ENCODE results near the gene CNOT6L. TPM values are rescaled to one million over a fixed set of nuclear protein-coding genes. Genes with fewer than 3 reads are reported as not detected.

Gene CNOT6L
- total and polyA plus RNA-seq, 2 donors from 2014 or later = 5.8 to 73.3 TPM

GRCh38 chr4:77681792-77682191, 137.4 kb downstream of the CNOT6L start:
- H3K9me3 ChIP-seq (ENCODE audit: control insufficient read depth in 2 of 3, insufficient read depth in 1 of 3, low read length in 3 of 3) = no peaks in the 10 kb centered on the region
- FAIRE-seq = no peak
- H3K9ac ChIP-seq (ENCODE audit: low read length in 3 of 3) = no peak overlapping the region
- no peaks in the 10 kb centered on the region for H3K36me3 ChIP-seq (ENCODE audit: control insufficient read depth in 2 of 3, insufficient read depth in 3 of 3, low read length in 3 of 3)
- no peaks in the 10 kb centered on the region for H3K4me1 ChIP-seq (ENCODE audit: control insufficient read depth in 2 of 3, insufficient read depth in 2 of 3, low read depth in 1 of 3, low read length in 3 of 3)
- DNase-seq = no peak
- intact Hi-C loops (cut with DNase I) = no loop called here
- no peak overlapping the region for H3K27ac ChIP-seq (ENCODE audit: low read depth in 2 of 2, low read length in 2 of 2)
- no peaks in the 10 kb centered on the region for H3K27me3 ChIP-seq (ENCODE audit: control insufficient read depth, insufficient read depth, low read length)
- TF ChIP-seq CTCF (IDR thresholded peaks at IDR 0.05; ENCODE audit: borderline replicate concordance, extremely low read depth, insufficient read depth) = no peak
- no peak overlapping the region for H3K4me3 ChIP-seq (ENCODE audit: low read length in 3 of 3)

DNA sequence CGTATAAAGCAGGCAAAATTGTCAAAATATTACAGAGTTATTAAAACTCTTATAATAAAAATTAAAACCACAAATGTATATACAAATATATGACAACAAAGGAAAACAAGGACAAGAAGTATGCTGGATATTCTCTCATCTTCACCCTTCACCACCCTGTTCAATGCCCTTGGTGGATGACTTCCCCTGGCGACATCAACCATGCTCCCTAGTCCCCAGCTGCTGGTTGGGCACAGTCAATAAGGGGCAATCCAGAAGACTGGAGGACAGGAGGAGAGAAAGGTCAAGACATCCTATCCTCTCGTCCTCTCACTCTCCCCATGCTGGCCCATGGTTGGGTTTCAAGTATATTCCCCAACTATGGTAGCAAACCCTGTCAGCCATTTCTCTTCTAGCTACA, 142.3 kb downstream of the CNOT6L start:
- Histone ChIP-seq H3K4me3 (ENCODE audit: low read length in 3 of 3) (no peak overlapping the region), H3K27me3 (ENCODE audit: control insufficient read depth, insufficient read depth, low read length) (no peaks in the 10 kb centered on the region), H3K9ac (ENCODE audit: low read length in 3 of 3) (no peak overlapping the region), H3K9me3 (ENCODE audit: control insufficient read depth in 2 of 3, insufficient read depth in 1 of 3, low read length in 3 of 3) (no peaks in the 10 kb centered on the region), H3K27ac (ENCODE audit: low read depth in 2 of 2, low read length in 2 of 2) (no peak overlapping the region), H3K36me3 (ENCODE audit: control insufficient read depth in 2 of 3, insufficient read depth in 3 of 3, low read length in 3 of 3) (no peaks in the 10 kb centered on the region), H3K4me1 (ENCODE audit: control insufficient read depth in 2 of 3, insufficient read depth in 2 of 3, low read depth in 1 of 3, low read length in 3 of 3) (no peaks in the 10 kb centered on the region)
- intact Hi-C loops (cut with DNase I) = no loop called here
- no peak for TF ChIP-seq CTCF (IDR thresholded peaks at IDR 0.05; ENCODE audit: borderline replicate concordance, extremely low read depth, insufficient read depth)
- FAIRE-seq (no peak), DNase-seq (no peak)

DNA sequence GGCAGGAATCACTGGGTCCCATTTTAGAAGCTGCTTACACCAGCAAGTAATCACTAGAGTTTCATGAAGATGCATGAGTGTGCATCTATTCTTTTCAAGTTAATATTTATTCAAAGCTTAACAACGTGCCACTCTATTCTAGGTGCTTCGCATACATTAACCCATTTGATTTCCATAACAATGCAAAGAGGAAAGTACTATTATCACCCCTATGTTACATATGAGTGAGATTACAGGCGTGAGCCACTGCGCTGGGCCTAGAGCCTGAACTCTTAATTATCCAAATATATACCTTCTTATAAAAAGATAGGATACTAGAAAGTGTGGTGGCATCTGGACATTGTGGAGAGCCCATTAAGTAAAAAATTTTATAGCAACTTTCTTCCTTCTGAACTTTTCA, 148.1 kb downstream of the CNOT6L start:
- no peak for FAIRE-seq
- Histone ChIP-seq H3K27me3 (ENCODE audit: control insufficient read depth, insufficient read depth, low read length) (no peaks in the 10 kb centered on the region), H3K4me1 (ENCODE audit: control insufficient read depth in 2 of 3, insufficient read depth in 2 of 3, low read depth in 1 of 3, low read length in 3 of 3) (no peaks in the 10 kb centered on the region), H3K36me3 (ENCODE audit: control insufficient read depth in 2 of 3, insufficient read depth in 3 of 3, low read length in 3 of 3) (no peaks in the 10 kb centered on the region), H3K27ac (ENCODE audit: low read depth in 2 of 2, low read length in 2 of 2) (no peak overlapping the region), H3K9ac (ENCODE audit: low read length in 3 of 3) (no peak overlapping the region), H3K4me3 (ENCODE audit: low read length in 3 of 3) (no peak overlapping the region), H3K9me3 (ENCODE audit: control insufficient read depth in 2 of 3, insufficient read depth in 1 of 3, low read length in 3 of 3) (no peaks in the 10 kb centered on the region)
- TF ChIP-seq CTCF (IDR thresholded peaks at IDR 0.05; ENCODE audit: borderline replicate concordance, extremely low read depth, insufficient read depth) = no peak
- intact Hi-C loops (cut with DNase I) = no loop called here
- DNase-seq = no peak

DNA sequence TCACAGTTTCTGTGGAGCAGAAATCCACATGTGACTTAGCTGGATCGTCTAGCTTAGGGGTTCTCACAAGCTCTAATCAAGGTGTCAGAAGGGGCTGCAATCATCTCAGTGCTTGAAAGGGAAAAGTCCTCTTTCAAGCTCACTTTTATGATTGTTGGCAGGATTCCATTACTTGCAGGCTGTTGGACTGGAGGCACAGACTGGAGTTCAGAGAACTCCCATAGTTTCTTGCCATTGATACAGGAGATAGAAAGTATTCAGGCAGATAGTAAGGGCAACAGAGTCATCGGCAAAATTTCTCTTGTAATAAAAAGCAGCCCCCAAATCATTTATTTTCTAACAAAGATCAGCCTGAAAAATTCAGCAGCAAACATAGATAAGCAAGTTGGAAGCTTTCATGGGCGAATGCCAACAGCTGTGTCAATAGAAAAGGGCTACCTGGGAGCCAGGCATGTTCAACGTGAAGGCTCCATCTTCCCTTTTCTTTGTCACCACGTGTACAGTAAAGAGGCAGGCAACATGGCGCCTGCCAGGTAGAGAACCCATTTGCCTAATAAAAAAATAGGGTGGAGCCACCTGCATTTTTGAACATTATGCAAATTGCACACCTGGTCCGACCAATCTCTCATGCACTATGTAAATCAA, 149.1 kb downstream of the CNOT6L start:
- FAIRE-seq (no peak), DNase-seq (no peak)
- no peaks in the 10 kb centered on the region for H3K4me1 ChIP-seq (ENCODE audit: control insufficient read depth in 2 of 3, insufficient read depth in 2 of 3, low read depth in 1 of 3, low read length in 3 of 3)
- no peaks in the 10 kb centered on the region for H3K27me3 ChIP-seq (ENCODE audit: control insufficient read depth, insufficient read depth, low read length)
- H3K27ac ChIP-seq (ENCODE audit: low read depth in 2 of 2, low read length in 2 of 2) = no peak overlapping the region
- no peaks in the 10 kb centered on the region for H3K9me3 ChIP-seq (ENCODE audit: control insufficient read depth in 2 of 3, insufficient read depth in 1 of 3, low read length in 3 of 3)
- H3K36me3 ChIP-seq (ENCODE audit: control insufficient read depth in 2 of 3, insufficient read depth in 3 of 3, low read length in 3 of 3) = no peaks in the 10 kb centered on the region
- no peak overlapping the region for H3K4me3 ChIP-seq (ENCODE audit: low read length in 3 of 3)
- no peak overlapping the region for H3K9ac ChIP-seq (ENCODE audit: low read length in 3 of 3)
- intact Hi-C loops (cut with DNase I) = no loop called here
- TF ChIP-seq CTCF (IDR thresholded peaks at IDR 0.05; ENCODE audit: borderline replicate concordance, extremely low read depth, insufficient read depth) = no peak
